SKM-1 (cell line): Measurements from ENCODE around the gene C10orf90.

ENCODE experiments used
- DNase-seq: peaks from one replicate; lab custom pipeline; 2025; ENCODE audit not compliant: unreplicated experiment; lab: John Stamatoyannopoulos, UW

Gene C10orf90

DNA sequence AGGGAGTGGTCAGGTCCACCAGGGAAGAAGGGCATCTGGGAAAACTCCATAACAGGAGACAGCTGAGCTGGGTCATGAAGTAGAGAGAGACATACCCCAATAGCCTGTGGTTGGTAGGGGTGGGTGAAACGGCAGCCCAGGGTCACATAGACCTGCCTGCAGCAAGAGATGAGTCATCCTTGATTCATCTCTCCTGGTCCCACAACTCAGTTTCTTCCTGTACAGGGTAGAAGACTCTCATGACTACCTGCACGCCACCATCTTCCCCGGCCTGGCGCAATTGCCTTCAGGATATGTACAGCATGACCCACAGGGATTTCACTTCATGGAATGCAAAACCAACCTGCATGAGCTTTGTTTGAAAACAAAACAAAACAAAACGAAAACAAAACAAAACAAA, 237.1 kb downstream of the C10orf90 start:
- DNase-seq = no peak

DNA sequence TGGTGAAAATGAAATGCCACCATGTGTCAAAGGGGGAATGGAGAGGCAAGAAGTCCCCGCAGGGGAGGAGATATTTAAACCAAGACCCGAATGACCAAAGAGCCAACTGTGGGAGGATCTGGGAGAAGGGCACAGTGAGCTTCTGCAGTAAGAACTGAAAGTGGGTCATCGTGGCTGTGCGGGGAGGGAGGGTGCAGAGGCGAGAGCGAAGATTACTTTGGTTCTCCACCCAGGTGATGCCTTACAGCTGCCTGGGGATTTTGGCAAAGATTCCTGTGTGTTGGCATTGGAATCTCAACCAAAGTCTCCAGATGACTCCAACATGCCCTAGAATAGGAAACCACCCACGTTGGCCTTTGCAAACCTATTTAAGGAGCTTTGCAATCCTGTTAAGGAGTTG, 238.0 kb downstream of the C10orf90 start:
- DNase-seq = no peak

DNA sequence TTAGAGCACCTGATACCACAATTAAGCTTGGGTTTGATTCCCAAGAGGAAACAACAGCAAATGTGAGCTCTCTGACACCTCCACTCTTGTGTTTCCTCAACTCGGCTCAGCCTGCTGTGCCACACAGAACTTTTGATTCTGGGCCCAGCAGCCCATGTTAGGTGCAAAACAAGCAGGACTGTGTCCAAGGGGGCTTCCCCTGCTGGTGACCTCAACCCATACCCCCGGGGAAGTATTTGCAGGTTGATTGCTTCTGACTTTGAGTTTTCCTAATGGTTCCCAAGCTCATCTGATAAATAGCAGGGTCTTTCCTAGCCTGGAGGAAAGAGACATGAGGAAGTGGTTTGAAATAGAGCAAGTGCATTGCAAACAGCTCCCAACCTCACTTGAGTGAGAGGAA, 238.7 kb downstream of the C10orf90 start:
- no peak for DNase-seq

DNA sequence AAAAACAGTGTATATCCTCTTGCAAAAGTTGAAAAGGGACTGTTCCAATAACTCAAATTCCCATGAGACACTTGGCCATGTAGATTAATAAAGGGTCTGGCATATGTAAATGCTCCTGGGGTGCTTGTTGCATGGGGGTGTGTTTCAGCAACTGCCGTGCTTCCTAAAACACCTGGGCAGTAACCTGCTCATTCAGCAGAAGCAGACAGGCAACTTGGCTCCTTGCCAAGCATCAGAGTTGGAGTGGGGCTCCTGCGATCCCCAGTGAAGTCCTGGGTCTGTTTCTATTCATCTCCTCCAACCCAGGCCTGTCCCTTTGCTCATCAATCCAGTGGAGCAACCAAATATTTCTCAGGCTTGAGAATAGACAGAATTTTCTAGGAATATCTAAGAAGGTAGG, 240.0 kb downstream of the C10orf90 start:
- no peak for DNase-seq

DNA sequence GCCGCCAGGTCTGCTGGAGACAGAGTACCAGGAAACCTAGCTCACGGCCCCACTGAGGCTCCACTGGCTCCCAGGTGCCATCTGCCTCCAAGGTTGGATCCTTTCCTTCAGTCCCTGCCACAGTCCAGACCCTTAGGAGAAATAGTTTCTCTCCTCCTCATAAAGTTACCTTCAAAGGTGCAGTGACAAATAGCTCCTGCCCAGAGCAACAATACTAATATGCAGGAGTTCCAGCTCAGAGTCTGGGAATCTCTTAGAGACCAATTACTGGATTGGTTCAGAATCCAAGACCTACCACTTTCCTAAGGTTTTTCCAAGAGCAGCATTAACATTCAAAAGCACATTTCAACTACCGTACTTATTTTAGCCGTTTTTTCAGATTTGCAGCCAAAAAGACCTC, 241.2 kb downstream of the C10orf90 start:
- no peak for DNase-seq

DNA sequence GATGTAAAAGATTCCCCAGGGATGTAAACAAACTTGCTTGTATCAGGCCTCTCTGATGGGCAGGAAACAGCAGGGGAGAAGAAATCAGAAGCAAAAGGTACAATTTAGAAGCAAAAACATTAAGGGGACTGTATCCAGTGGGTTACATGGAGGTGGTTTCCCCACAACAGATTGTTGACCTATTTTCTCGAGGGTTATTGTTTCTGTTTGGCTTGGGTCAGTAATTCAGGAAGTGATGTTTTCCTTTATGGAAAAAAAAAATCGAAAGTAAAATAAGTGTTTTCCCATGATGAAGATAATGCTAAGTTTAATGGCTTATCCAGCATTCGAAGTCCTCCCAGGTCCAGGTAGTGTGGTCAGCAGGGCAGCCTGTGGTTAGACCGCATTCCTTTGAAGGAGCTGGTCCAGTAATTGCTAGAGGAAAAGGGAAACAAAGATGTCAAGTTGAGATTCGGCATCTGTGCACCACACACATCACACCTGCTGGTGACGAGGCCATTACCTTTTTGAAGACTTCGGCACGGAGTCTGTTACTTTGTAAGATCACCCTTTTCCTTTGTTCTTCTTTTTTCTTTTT, 244.9 kb downstream of the C10orf90 start:
- DNase-seq = no peak

DNA sequence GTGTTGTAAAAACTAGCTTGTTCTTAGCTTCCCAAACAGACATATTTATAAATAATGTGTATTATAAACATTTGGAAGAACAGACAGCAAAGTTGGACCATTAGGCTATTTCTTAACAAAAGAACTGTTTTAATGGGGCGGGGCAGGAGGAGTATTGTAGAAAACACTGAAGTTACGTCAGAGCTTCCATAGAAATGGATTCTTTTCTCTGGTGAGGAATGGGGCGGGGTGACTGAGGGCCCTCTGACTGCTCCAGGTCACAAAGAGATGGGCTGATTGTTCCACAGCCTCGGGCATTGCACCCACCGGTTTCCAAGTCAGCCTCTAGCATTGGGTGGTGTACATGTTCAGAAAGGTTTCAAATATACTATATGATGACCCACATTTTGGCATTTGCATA, 245.5 kb downstream of the C10orf90 start:
- no peak for DNase-seq

DNA sequence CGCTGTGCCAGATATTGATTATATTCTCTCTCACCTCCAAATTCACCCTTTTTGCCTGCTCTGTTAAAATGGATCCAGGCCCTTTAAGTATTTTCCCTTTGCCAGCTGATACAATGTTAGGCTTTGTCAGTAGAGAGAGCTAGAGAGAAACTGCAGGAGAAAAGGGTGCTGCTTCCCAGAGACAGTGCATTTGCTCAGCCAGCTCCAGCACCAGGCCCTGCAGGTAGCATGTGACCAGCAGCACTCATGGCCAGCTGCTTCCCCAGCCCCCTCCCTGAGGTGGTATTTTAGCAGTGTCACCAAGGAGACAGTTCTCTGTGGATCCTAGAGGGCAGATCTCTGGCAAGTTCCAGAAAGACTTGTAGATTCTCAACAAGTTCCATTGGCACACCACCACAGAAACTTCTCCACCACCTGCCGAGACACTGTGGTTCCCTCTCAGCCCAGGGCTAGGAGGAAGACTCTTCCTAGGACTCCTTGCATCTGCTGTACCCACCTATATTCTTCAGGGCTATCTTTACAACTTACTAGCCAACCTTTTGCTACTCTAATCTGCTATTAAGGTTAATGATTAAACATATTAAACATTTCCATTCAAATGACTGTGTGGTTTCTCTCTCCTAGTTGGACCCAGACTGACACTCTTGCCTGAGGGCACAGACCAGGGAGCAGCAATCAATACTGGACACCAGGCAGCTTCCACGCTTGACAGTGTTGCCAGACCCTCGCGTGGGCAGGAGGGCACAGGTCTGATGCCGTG, 246.6 kb downstream of the C10orf90 start:
- no peak for DNase-seq

DNA sequence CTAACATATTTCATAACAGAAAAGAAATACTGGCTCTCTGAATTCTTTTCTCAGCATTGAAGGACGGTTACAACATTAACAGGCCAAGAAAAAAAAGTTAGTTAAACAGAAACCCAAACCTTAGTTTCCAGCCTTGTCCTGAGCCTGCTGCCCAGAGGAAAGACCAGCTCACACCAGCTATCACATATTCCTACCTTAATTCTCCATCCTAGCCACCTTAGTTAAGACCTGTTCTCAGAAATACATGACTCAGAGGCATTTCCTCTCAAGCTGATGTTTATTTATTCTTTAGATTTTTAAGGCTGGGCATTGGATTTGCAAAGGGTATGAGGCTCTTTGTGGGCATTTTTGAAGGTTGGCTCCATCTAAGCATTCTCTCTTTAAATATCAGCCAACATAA, 247.9 kb downstream of the C10orf90 start:
- no peak for DNase-seq

DNA sequence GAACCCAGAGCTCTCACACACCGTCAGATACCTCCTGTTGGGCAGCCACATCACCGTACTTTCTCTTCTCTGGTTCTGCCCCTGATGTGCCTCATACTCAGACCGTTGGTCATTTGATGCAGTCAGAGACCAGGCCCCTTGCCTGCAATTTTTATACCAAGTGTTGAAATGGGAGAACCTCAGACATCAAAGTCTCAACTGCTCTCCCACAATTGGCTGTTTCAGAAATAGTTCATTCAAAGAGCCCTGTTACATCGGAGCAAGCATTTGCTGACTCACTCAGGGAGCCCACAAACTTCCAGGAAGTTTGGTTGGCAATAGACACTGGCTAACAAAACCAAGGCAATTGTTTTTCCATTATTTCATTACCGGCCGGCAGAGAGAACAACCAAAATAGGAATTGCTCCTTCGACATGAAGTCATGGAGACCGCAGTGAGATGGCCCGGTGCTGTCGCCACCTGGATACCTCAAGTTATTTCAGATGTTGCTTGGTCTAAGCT, 248.7 kb downstream of the C10orf90 start:
- no peak for DNase-seq

DNA sequence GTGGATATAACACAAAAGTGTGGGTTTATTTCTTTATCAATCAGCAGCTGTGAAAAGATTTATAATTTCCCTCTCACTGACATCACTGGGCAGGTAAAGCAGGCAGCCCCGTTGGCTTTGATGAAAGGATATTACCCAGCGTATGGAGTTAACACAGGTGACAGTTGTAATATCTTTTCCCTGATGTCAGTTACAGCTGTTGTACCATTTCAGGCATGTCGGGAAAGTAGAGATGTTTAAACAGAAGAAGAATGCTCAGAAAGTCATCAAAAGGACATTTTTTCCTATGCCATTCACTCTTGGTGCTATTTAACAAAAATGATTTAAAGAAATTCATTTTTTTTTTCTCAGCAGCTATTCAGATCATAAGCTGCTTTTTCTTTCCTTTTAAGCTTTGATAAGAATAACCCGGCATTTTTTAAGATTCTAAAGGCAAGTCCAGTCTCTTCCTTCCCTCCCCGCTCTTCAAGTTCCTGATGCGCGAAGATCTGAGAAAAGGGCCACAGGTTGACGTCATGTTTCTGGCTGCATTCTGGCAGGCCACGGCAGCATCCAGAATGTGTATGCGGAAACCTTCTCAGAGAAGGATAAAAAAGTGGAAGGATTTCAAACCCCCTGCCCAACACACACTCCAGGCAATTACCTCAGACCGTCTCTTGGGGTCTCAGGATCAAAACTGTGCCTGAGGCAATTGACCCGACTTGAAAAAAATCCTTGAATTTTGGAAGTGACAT, 249.8 kb downstream of the C10orf90 start:
- no peak for DNase-seq

DNA sequence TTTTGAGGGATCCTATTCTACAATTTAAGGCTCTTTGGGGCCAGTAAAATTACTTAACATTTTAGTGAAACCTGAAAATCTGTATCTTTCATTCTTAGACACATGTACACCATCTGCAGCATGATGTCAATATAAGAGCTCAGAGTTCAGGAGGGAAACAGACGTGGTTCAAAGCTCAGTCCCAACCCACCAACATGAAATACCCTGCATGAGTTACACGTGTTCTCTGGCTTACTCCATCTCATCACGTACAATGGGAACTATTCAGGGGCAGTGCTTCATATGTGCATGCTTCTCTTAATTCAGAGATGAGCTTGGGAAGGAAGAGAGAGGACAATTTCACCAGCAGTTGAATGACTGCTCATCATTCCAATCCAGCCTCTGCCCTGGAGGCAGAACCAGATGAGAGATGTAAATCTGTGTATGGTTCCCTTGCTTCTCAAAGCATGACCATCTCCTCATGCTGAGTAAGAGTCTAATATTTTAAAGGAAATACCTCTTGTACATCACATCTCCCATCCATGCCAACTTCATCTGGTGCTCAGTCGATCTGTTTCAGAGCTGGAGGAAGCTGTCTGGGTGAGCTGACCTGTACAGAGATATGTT, 253.2 kb downstream of the C10orf90 start:
- no peak for DNase-seq

DNA sequence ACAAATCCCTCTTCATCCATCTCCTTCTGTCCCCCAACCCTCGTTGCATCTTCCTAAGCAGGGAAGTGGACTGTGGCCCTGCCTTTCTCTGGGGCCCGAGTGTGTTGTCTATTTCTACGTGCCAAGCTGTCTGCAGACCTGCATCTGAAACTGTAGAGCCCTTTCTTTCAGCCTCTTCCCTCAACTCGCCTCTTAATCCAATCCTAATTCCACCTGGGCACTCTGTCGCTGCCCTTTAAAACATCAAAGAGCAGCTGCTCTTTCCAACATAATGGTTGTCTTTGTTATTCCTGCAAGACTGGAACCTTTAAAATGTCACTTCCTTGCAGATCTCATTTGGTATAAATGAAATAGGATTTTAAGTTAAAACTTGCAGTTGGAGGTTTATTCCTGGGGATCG, 260.7 kb downstream of the C10orf90 start:
- no peak for DNase-seq

DNA sequence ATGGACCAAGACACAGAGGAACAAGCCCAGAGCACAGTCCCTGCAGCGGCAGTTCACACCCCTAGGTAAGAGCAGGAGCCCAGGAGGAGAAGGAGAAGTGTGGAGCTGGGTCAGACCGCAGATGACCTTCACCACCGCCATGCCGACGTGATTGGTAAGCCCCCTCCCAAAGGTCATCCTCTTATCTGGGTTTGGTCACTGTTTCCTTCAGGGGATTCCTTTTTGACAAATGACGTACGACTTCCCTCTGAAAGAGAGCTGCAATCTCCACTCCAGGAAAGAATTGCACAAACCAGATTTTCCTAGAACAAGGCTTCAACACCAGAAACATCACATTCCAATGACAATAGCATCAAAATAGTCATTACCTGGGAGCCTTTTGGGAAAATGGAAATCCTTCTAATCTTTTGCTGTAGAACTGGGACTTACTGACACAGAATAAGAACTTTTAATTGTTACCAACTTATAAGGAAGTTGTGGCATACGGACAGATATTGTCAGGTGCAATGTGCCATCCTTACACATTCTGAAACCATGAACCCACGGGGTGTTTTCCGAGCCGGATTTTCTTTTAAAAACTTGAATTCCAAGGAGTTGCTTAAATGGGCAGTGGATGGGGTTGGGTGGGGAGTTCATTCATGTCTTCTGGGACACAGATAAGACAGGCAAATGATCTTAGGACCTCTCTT, 261.4 kb downstream of the C10orf90 start:
- DNase-seq = no peak

DNA sequence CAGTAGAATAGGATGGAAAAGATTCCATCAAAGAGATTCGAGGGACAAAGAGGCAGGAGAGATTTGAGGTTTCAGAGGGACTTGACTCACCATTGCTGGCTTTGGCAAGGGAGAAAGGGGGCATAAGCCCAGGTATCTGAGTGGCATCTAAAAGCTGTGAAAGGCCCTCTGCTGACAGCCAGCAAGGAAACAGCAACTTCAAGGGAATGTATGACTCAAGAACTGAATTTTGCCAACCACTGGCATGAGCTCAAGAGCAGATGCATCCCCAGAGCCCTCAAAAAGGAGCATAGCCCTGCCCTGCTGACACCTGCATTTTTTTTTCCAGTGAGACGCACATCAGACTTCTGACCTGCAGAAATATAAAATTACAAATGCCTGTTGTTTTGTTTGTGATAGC, 262.7 kb downstream of the C10orf90 start:
- no peak for DNase-seq

DNA sequence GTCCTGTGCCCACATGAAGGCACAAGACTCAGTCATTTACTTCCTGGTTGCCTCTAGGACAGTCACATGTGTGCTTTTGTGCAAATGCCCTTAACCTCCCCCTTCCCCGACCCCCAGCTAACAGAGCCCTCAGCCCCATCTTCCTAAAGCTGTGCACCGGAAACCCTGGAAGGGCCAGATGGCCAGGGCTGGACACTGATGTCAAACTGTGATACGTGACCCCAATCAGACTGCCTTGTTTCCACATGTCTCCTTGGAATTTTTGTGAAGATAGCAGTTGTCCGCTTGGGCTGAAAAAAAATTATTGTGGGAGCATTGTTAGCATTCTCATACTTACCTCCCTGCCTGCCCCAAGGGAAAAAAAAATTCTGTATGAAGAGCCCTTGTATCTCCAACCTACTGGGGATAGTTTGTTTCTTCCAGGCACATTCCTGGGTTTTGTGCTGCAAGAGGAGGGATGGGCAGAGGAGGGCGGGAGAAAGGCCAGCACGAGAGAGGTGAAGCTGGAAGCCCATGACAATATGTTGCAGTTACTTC, 265.2 kb downstream of the C10orf90 start:
- DNase-seq = no peak

DNA sequence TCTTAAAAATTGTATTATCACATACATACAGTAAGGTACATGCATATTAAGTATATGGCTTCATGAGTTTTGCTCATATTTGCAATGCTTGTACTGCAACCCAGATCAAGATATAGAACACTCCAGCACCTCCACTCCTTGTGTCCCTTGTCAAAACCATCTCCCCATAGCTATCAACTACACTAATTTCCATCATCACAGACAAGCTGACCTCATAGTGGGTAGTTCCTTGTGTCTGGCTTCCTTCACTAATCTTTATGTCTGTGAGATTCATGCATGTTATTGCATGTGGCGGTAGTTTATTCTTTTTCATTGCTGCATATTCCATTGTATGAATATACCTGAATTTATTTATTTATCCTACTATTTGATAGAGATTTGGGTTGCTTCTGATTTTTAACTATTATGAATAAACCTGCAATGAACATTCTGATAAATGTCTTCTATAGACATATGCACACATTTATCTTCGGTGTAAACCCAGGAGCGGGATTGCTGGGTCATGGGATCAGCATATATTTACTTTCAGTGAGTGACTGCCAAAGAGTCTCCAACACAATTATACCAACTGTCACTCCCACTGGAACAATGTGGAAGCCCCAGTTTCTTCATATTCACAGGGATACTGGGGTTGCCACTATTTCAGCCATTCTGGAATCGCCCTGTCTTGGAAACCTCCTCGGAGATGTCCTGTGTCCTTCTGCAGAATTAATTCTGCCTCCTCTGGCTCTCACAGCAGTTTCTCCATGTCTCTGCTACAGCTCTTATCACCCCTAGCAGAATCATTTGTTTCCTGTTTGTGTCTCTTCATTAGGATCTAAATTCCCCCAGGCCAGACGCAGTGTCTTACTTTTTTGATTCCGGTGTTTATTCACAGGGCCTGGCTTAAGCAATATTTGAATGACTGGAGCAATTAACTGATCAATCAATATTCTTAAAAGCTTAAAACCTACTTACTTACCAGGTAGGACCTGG, 267.5 kb downstream of the C10orf90 start:
- no peak for DNase-seq

DNA sequence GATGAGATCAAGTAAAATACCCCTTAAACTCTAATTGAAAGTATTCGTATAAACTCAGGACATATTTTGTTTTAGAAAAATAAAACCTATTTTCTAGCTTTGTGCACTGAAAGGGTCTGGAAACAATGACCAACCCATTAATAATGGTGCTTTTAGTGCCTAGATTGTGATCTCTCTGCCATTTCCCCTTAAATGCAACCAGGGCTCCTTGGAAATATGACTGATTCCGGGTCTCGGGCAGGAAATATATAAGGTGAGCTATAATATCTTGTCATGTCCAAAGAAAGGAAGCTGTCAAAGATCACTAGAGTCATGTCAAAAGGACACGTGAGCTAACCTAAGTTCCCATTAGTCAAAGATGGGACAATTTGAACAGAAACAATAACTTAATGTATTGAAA, 269.9 kb downstream of the C10orf90 start:
- no peak for DNase-seq

DNA sequence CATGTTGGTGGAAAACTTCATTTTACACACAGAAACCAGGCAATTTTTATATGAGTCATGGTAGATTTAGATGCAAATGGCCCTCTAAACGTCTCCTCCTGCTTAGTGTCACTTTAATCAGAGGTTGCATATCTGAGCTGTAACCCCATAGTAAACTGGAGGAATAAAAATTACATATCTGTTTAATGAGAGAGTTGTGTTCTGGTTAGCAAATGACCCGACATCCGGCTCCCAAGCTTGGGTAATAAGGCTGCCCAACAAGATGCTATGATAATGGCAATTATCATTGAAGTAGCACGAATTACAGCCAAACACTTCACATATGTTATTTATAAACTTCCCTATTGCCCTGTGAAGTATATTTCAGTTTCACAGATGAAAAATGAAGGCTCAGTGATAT, 271.6 kb downstream of the C10orf90 start:
- DNase-seq = no peak

DNA sequence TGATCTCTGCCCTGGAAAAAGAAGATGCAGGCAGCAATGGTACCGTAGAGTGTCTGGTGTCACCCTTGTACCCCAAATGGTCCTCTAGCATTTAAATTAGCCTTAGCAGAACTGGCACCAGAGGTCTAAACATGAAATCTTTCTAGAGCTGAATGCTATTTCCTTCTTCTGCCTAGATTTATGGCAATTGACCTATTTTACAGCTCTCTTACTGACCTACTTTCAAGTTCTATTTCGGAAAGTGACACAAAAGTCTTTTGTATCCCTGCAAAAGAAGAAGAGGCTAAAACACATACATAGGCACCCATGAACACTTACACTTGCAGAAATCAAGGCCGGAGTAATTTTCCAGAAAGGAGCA, 272.1 kb downstream of the C10orf90 start:
- DNase-seq = no peak
